H9 (cell line): ENCODE results near the gene SIGLEC10. TPM values are rescaled to one million over a fixed set of nuclear protein-coding genes. Genes with fewer than 3 reads are reported as not detected.

Experiments used
- DNase-seq: peaks from one replicate; pipeline ENCODE4 v3.0.0-alpha.2; 2017
- H2AFZ ChIP-seq: one replicate; pipeline ENCODE4 v1.6.1; 2013; ENCODE audit warnings: mild to moderate bottlenecking, low read length, control low read depth, moderate library complexity
- H2AK5ac ChIP-seq: 2 replicates; pipeline ENCODE4 v1.6.1; 2013; ENCODE audit warnings: low read length, control low read depth, mixed read lengths; ENCODE audit not compliant: insufficient read length
- H2BK120ac ChIP-seq: one replicate; pipeline ENCODE4 v1.6.1; 2013; ENCODE audit warnings: low read depth, mild to moderate bottlenecking, low read length, control low read depth, inconsistent platforms; ENCODE audit not compliant: poor library complexity, severe bottlenecking
- H2BK12ac ChIP-seq: 2 replicates; pipeline ENCODE4 v1.6.1; 2013; ENCODE audit warnings: low read length, control low read depth, mixed read lengths, low read depth; ENCODE audit not compliant: insufficient read length
- H2BK15ac ChIP-seq: 2 replicates; pipeline ENCODE4 v1.6.1; 2013; ENCODE audit warnings: low read depth, low read length, control low read depth
- H2BK20ac ChIP-seq: one replicate; pipeline ENCODE4 v1.6.1; 2013; ENCODE audit warnings: low read depth, mild to moderate bottlenecking, low read length, control low read depth, inconsistent platforms; ENCODE audit not compliant: poor library complexity, severe bottlenecking
- H2BK5ac ChIP-seq: 2 replicates; pipeline ENCODE4 v1.6.1; 2013; ENCODE audit warnings: low read length, control low read depth, mixed read lengths; ENCODE audit not compliant: insufficient read length
- H3K14ac ChIP-seq: 2 replicates; pipeline ENCODE4 v1.6.1; 2013; ENCODE audit warnings: low read length, control low read depth; ENCODE audit not compliant: insufficient read depth
- H3K18ac ChIP-seq: 2 replicates; pipeline ENCODE4 v1.6.1; 2013; ENCODE audit warnings: low read depth, mild to moderate bottlenecking, mixed read lengths, low read length, control low read depth; ENCODE audit not compliant: insufficient read length
- H3K23ac ChIP-seq: 2 replicates; pipeline ENCODE4 v1.6.1; 2013; ENCODE audit warnings: low read length, control low read depth, mixed read lengths, low read depth; ENCODE audit not compliant: insufficient read length
- H3K23me2 ChIP-seq: 2 replicates; pipeline ENCODE4 v1.6.1; 2013; ENCODE audit warnings: low read depth, mild to moderate bottlenecking, mixed read lengths, low read length, control low read depth; ENCODE audit not compliant: insufficient read length, poor library complexity, severe bottlenecking
- H3K27ac ChIP-seq: 2 replicates; pipeline ENCODE4 v1.5.1; 2013; ENCODE audit warnings: low read length, control low read depth, mixed read lengths, low read depth; ENCODE audit not compliant: insufficient read length
- H3K27me3 ChIP-seq: 2 replicates; pipeline ENCODE4 v1.6.1; 2013; ENCODE audit warnings: low read length, control low read depth, inconsistent platforms; ENCODE audit not compliant: insufficient read depth
- H3K4ac ChIP-seq: 2 replicates; pipeline ENCODE4 v1.6.1; 2013; ENCODE audit warnings: low read depth, mild to moderate bottlenecking, control low read depth, inconsistent platforms, low read length, moderate library complexity
- H3K4me1 ChIP-seq: 2 replicates; pipeline ENCODE4 v1.6.1; 2013; ENCODE audit warnings: low read length, control low read depth, inconsistent platforms; ENCODE audit not compliant: insufficient read depth
- H3K4me2 ChIP-seq: 2 replicates; pipeline ENCODE4 v1.6.1; 2013; ENCODE audit warnings: low read length, control low read depth, mixed read lengths; ENCODE audit not compliant: insufficient read length, insufficient read depth
- H3K56ac ChIP-seq: 2 replicates; pipeline ENCODE4 v1.6.1; 2013; ENCODE audit warnings: low read depth, mild to moderate bottlenecking, mixed read lengths, low read length, control low read depth; ENCODE audit not compliant: insufficient read length
- H3K79me1 ChIP-seq: 2 replicates; pipeline ENCODE4 v1.6.1; 2013; ENCODE audit warnings: low read depth, mild to moderate bottlenecking, moderate library complexity, low read length, control low read depth, inconsistent platforms; ENCODE audit not compliant: insufficient read depth, poor library complexity, severe bottlenecking
- H3K79me2 ChIP-seq: 2 replicates; pipeline ENCODE4 v1.6.1; 2013; ENCODE audit warnings: low read length, control low read depth, inconsistent platforms; ENCODE audit not compliant: insufficient read depth
- H3K9ac ChIP-seq: 2 replicates; pipeline ENCODE4 v1.6.1; 2013; ENCODE audit warnings: low read length, control low read depth, mixed read lengths; ENCODE audit not compliant: insufficient read length; ENCODE audit errors: extremely low read depth
- H3K9me3 ChIP-seq: one replicate; pipeline ENCODE4 v1.6.1; 2013; ENCODE audit warnings: low read depth, low read length, inconsistent platforms; ENCODE audit not compliant: control insufficient read depth
- H3T11ph ChIP-seq: one replicate; pipeline ENCODE4 v1.6.1; 2013; ENCODE audit warnings: mild to moderate bottlenecking, low read length, control low read depth, inconsistent platforms
- H4K20me1 ChIP-seq: one replicate; pipeline ENCODE4 v1.6.1; 2013; ENCODE audit not compliant: control insufficient read depth, insufficient read length, insufficient read depth
- H4K5ac ChIP-seq: 2 replicates; pipeline ENCODE4 v1.6.1; 2013; ENCODE audit warnings: low read depth, mild to moderate bottlenecking, mixed read lengths, low read length, control low read depth; ENCODE audit not compliant: insufficient read length
- H4K8ac ChIP-seq: replicated peaks from 2 replicates; pipeline ENCODE4 v1.6.1; 2013; ENCODE audit warnings: low read length, control low read depth, mixed read lengths, low read depth; ENCODE audit not compliant: insufficient read length
- H4K91ac ChIP-seq: 2 replicates; pipeline ENCODE4 v1.6.1; 2013; ENCODE audit warnings: low read depth, mild to moderate bottlenecking, moderate library complexity, mixed read lengths, low read length, control low read depth; ENCODE audit not compliant: insufficient read length
- H3K27ac Mint-ChIP-seq, 3 experiments: 2 replicates in 2 of 3; 3 replicates in 1 of 3; pipeline ENCODE4 v1.8.0; 2020 to 2021; ENCODE audit warnings: mixed read lengths in 3 of 3, mild to moderate bottlenecking in 1 of 3, moderate library complexity in 1 of 3
- H3K27me3 Mint-ChIP-seq: 2 replicates; pipeline ENCODE4 v1.8.0; 2021; ENCODE audit warnings: low read depth, mild to moderate bottlenecking, moderate library complexity, mixed read lengths
- H3K36me3 Mint-ChIP-seq, 3 experiments: 2 replicates in 2 of 3; 3 replicates in 1 of 3; pipeline ENCODE4 v1.8.0; 2020 to 2021; ENCODE audit warnings: low read depth in 3 of 3, mixed read lengths in 3 of 3; ENCODE audit not compliant: insufficient read depth in 1 of 3
- H3K4me1 Mint-ChIP-seq, 2 experiments: 2 replicates each; pipeline ENCODE4 v1.8.0; 2020; ENCODE audit warnings: mixed read lengths in 2 of 2
- H3K4me3 Mint-ChIP-seq, 2 experiments: 2 replicates in 1 of 2; 3 replicates in 1 of 2; pipeline ENCODE4 v1.8.0; 2020 to 2021; ENCODE audit warnings: mild to moderate bottlenecking in 2 of 2, mixed read lengths in 2 of 2, moderate library complexity in 1 of 2
- H3K9me3 Mint-ChIP-seq, 2 experiments: 2 replicates in 1 of 2; 3 replicates in 1 of 2; pipeline ENCODE4 v1.8.0; 2020; ENCODE audit warnings: mild to moderate bottlenecking in 2 of 2, mixed read lengths in 2 of 2, moderate library complexity in 1 of 2
- CTCF ChIP-seq: fragments of 200-600 bp; sonication (generic); conservative IDR thresholded peaks from 3 replicates; pipeline ENCODE4 v1.8.0; 2021; ENCODE audit warnings: antibody characterized with exemption, mild to moderate bottlenecking
- WGBS: extraction: QIAGEN DNeasy Blood & Tissue Kit; methylation state at CpG from one replicate; pipeline ENCODE4 v1.1.7; 2013; ENCODE audit warnings: missing lambda C conversion rate, low lambda C conversion rate, mixed read lengths; ENCODE audit not compliant: insufficient read length; ENCODE audit errors: extremely low coverage; 5-methylcytosine and 5-hydroxymethylcytosine counted together
- total RNA-seq: library from RNA; stranded (reverse); gene quantifications from 2 replicates; pipeline ENCODE4 v1.2.1, GENCODE V29; 2021

SIGLEC10 gene
- total RNA-seq, 1 experiment from 2014 or later, result not detected

- no peaks in the 10 kb centered on the region; the same call in 1 of the 2 replicates for H3K27me3 ChIP-seq
- peaks cover 37% of the 10 kb centered on the region for H3K27me3 Mint-ChIP-seq
- H3K4me1 ChIP-seq, result no peaks in the 10 kb centered on the region
- peaks cover 0 to 7% (median 0%) of the 10 kb centered on the region in 3 experiments; a peak in 1 of 7 replicates for H3K36me3 Mint-ChIP-seq
- no peak overlapping the region for H4K91ac ChIP-seq
- H2BK15ac ChIP-seq, result no peak overlapping the region
- no peak overlapping the region for H3T11ph ChIP-seq
- H2BK5ac ChIP-seq, result no peak overlapping the region
- H2AFZ ChIP-seq, result no peak overlapping the region
- peaks cover 6% of the 10 kb centered on the region for H3K23me2 ChIP-seq
- H3K56ac ChIP-seq, result no peak overlapping the region
- no CpG with 5 or more reads among the region's 2 CpGs for WGBS
- TF ChIP-seq CTCF, result no peak
- H3K4ac ChIP-seq, result no peak overlapping the region
- H3K4me2 ChIP-seq, result no peak overlapping the region
- no peak overlapping the region for H2AK5ac ChIP-seq
- H3K9me3 ChIP-seq, result no peaks in the 10 kb centered on the region
- H3K9me3 Mint-ChIP-seq, result peaks cover 5% of the 10 kb centered on the region in 2 experiments; a peak in 2 of 5 replicates
- H3K27ac Mint-ChIP-seq, result no peak overlapping the region
- DNase-seq, result no peak
- no peak overlapping the region for H2BK120ac ChIP-seq
- no peak overlapping the region for H2BK20ac ChIP-seq
- no peak overlapping the region for H4K8ac ChIP-seq
- H3K23ac ChIP-seq, result no peak overlapping the region
- no peaks in the 10 kb centered on the region for H3K79me2 ChIP-seq
- H3K27ac ChIP-seq, result no peak overlapping the region
- no peak overlapping the region for H3K14ac ChIP-seq
- no peak overlapping the region for H2BK12ac ChIP-seq
- H3K9ac ChIP-seq, result no peak overlapping the region
- H4K20me1 ChIP-seq, result no peaks in the 10 kb centered on the region
- no peak overlapping the region for H4K5ac ChIP-seq
- H3K4me3 Mint-ChIP-seq, result no peak overlapping the region
- H3K4me1 Mint-ChIP-seq, result peaks cover 6 to 16% of the 10 kb centered on the region in 2 experiments; a peak in 3 of 4 replicates
- no peak overlapping the region for H3K18ac ChIP-seq
- no peaks in the 10 kb centered on the region for H3K79me1 ChIP-seq
These were observed 1.3 kb upstream of the SIGLEC10 start for GRCh38 chr19:51418707-51419106.
